HEK293 (cell line): ENCODE data around the gene STX18.
"Not testable (repeated sequence)": the region's sequence is repeated elsewhere in the genome, so short reads cannot be mapped to it uniquely, and the experiment has no call there.

ENCODE experiments used
- CTCF ChIA-PET: fragments of 350-600 bp; formaldehyde crosslinking; extraction: SDS; loops from one replicate; lab custom pipeline; 2021; ENCODE audit warnings: antibody characterized with exemption; lab: Yijun Ruan, JAX
- POLR2A ChIA-PET: fragments of 300-600 bp; formaldehyde crosslinking; extraction: SDS; loops from one replicate; lab custom pipeline; 2020; ENCODE audit warnings: antibody characterized with exemption, inconsistent platforms; lab: Yijun Ruan, JAX
- H3K27ac ChIP-seq: fragments of 200-500 bp; sonication (Bioruptor generic); 2 replicates; pipeline ENCODE4 v1.5.1; 2014; ENCODE audit warnings: low read depth, low read length, control low read depth, inconsistent platforms; ENCODE audit errors: extremely low read depth
- H3K36me3 ChIP-seq, 2 experiments: fragments of 200-500 bp in 1 of 2; sonication (Bioruptor generic) in 1 of 2; 1 replicate in 1 of 2; 2 replicates in 1 of 2; pipeline ENCODE4 v1.5.1; 2014 to 2017; ENCODE audit warnings: inconsistent platforms in 2 of 2, low read length in 2 of 2; ENCODE audit not compliant: control insufficient read depth in 2 of 2, insufficient read depth in 1 of 2
- H3K4me1 ChIP-seq: fragments of 200-500 bp; sonication (Bioruptor generic); 2 replicates; pipeline ENCODE4 v1.5.1; 2014; ENCODE audit warnings: mild to moderate bottlenecking, low read length, inconsistent platforms; ENCODE audit not compliant: control insufficient read depth, insufficient read depth
- H3K4me3 ChIP-seq: 2 replicates; pipeline ENCODE4 v1.5.1; 2011; ENCODE audit warnings: low read depth, mild to moderate bottlenecking, control low read depth, low read length, moderate library complexity
- H3K9me3 ChIP-seq: fragments of 200-500 bp; sonication (Bioruptor generic); 2 replicates; pipeline ENCODE4 v1.5.1; 2014; ENCODE audit warnings: low read depth, low read length, inconsistent platforms; ENCODE audit not compliant: control insufficient read depth, insufficient read depth
- SETDB1 ChIP-seq: IDR thresholded peaks from one replicate; pipeline ENCODE4 v1.6.1; 2017; ENCODE audit warnings: mild to moderate bottlenecking, low read length, moderate library complexity, mixed read lengths; ENCODE audit not compliant: insufficient read length
- ZBTB17 ChIP-seq: fragments of 450-650 bp; formaldehyde crosslinking; IDR thresholded peaks from 2 replicates; pipeline ENCODE4 v1.5.1; 2016; ENCODE audit warnings: missing biosample characterization, missing genetic modification characterization
- ZFHX2 ChIP-seq: fragments of 450-650 bp; formaldehyde crosslinking; conservative IDR thresholded peaks from 2 replicates; pipeline ENCODE4 v1.5.1; 2016; ENCODE audit warnings: missing biosample characterization, missing genetic modification characterization
- ZNF248 ChIP-seq: fragments of 450-650 bp; formaldehyde crosslinking; IDR thresholded peaks from 2 replicates; pipeline ENCODE4 v1.5.1; 2017; ENCODE audit warnings: missing biosample characterization, missing genetic modification characterization
- ZNF292 ChIP-seq: fragments of 450-650 bp; formaldehyde crosslinking; IDR thresholded peaks from 2 replicates; pipeline ENCODE4 v1.5.1; 2016; ENCODE audit warnings: low read depth, missing biosample characterization, missing genetic modification characterization, borderline replicate concordance
- ZNF600 ChIP-seq: fragments of 450-650 bp; formaldehyde crosslinking; IDR thresholded peaks from 2 replicates; pipeline ENCODE4 v1.5.1; 2016; ENCODE audit warnings: missing biosample characterization, missing genetic modification characterization
- ZNF624 ChIP-seq: fragments of 450-650 bp; formaldehyde crosslinking; IDR thresholded peaks from 2 replicates; pipeline ENCODE4 v1.5.1; 2017; ENCODE audit warnings: missing biosample characterization, missing genetic modification characterization
- ZNF654 ChIP-seq: fragments of 450-650 bp; formaldehyde crosslinking; IDR thresholded peaks from 2 replicates; pipeline ENCODE4 v1.5.1; 2016; ENCODE audit warnings: low read depth, missing biosample characterization, missing genetic modification characterization
- ZNF76 ChIP-seq: fragments of 450-650 bp; formaldehyde crosslinking; IDR thresholded peaks from 2 replicates; pipeline ENCODE4; 2016; ENCODE audit warnings: low read depth, missing biosample characterization, missing genetic modification characterization, borderline replicate concordance
- ZNF792 ChIP-seq: fragments of 450-650 bp; formaldehyde crosslinking; IDR thresholded peaks from 2 replicates; pipeline ENCODE4 v1.5.1; 2016; ENCODE audit warnings: missing biosample characterization, missing genetic modification characterization
- TF ChIP-seq, protein P1 (sequence below): fragments of 450-650 bp; formaldehyde crosslinking; IDR thresholded peaks from 2 replicates; pipeline ENCODE4 v1.5.1; 2016; ENCODE audit warnings: missing biosample characterization, missing genetic modification characterization
- TF ChIP-seq, protein P2 (sequence below): fragments of 450-650 bp; formaldehyde crosslinking; IDR thresholded peaks from 2 replicates; pipeline ENCODE4 v1.5.1; 2016; ENCODE audit warnings: missing biosample characterization, missing genetic modification characterization, low read depth
- TF ChIP-seq, protein P3 (sequence below): fragments of 450-650 bp; formaldehyde crosslinking; IDR thresholded peaks from 2 replicates; pipeline ENCODE4; 2016; ENCODE audit warnings: missing biosample characterization, missing genetic modification characterization
- TF ChIP-seq, protein P4 (sequence below): fragments of 450-650 bp; formaldehyde crosslinking; IDR thresholded peaks from 2 replicates; pipeline ENCODE4 v1.5.1; 2016; ENCODE audit warnings: missing biosample characterization, missing genetic modification characterization

Gene STX18

DNA sequence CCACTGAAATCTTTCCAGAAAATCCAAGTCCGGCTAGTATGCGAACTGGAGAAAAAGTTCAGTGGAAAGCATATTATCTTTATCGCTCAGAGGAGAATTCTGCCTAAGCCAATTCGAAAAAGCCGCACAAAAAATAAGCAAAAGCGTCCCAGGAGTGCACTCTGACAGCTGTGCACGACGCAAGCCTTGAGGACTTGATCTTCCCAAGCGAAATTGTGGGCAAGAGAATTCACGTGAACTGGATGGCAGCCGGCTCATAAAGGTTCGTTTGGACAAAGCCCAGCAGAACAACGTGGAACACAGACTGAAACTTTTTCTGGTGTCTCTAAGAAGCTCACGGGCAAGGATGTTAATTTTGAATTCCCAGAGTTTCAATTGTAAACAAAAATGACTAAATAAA, 34.4 kb downstream of the STX18 start (continued):
- TF ChIP-seq, protein P1, sequence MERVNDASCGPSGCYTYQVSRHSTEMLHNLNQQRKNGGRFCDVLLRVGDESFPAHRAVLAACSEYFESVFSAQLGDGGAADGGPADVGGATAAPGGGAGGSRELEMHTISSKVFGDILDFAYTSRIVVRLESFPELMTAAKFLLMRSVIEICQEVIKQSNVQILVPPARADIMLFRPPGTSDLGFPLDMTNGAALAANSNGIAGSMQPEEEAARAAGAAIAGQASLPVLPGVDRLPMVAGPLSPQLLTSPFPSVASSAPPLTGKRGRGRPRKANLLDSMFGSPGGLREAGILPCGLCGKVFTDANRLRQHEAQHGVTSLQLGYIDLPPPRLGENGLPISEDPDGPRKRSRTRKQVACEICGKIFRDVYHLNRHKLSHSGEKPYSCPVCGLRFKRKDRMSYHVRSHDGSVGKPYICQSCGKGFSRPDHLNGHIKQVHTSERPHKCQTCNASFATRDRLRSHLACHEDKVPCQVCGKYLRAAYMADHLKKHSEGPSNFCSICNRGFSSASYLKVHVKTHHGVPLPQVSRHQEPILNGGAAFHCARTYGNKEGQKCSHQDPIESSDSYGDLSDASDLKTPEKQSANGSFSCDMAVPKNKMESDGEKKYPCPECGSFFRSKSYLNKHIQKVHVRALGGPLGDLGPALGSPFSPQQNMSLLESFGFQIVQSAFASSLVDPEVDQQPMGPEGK (tag by site-specific recombination): no peak

- H3K36me3 ChIP-seq: no peaks in the 10 kb centered on the region
- H3K4me3 ChIP-seq: no peak overlapping the region
- no peaks in the 10 kb centered on the region for H3K4me1 ChIP-seq
- CTCF ChIA-PET: interaction anchor here (0.6 to 2.7 kb wide), 3 partner anchors 13 to 23 kb away, joined by 3 to 14 read pairs (median 5); no protein-coding TSS in a partner anchor
- no peak for TF ChIP-seq ZNF248 (tag by site-specific recombination)
- TF ChIP-seq ZNF654 (tag by site-specific recombination): no peak
- TF ChIP-seq, protein P2, sequence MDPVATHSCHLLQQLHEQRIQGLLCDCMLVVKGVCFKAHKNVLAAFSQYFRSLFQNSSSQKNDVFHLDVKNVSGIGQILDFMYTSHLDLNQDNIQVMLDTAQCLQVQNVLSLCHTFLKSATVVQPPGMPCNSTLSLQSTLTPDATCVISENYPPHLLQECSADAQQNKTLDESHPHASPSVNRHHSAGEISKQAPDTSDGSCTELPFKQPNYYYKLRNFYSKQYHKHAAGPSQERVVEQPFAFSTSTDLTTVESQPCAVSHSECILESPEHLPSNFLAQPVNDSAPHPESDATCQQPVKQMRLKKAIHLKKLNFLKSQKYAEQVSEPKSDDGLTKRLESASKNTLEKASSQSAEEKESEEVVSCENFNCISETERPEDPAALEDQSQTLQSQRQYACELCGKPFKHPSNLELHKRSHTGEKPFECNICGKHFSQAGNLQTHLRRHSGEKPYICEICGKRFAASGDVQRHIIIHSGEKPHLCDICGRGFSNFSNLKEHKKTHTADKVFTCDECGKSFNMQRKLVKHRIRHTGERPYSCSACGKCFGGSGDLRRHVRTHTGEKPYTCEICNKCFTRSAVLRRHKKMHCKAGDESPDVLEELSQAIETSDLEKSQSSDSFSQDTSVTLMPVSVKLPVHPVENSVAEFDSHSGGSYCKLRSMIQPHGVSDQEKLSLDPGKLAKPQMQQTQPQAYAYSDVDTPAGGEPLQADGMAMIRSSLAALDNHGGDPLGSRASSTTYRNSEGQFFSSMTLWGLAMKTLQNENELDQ (tag by site-specific recombination): no peak
- no peak for TF ChIP-seq ZNF624 (tag by site-specific recombination)
- TF ChIP-seq, protein P3, sequence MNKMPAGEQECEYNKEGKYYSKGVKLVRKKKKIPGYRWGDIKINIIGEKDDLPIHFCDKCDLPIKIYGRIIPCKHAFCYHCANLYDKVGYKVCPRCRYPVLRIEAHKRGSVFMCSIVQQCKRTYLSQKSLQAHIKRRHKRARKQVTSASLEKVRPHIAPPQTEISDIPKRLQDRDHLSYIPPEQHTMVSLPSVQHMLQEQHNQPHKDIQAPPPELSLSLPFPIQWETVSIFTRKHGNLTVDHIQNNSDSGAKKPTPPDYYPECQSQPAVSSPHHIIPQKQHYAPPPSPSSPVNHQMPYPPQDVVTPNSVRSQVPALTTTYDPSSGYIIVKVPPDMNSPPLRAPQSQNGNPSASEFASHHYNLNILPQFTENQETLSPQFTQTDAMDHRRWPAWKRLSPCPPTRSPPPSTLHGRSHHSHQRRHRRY: no peak
- TF ChIP-seq ZNF76: no peak
- no peak for TF ChIP-seq ZNF292 (tag by site-specific recombination)
- TF ChIP-seq SETDB1: no peak
- TF ChIP-seq ZFHX2: no peak
- TF ChIP-seq, protein P4, sequence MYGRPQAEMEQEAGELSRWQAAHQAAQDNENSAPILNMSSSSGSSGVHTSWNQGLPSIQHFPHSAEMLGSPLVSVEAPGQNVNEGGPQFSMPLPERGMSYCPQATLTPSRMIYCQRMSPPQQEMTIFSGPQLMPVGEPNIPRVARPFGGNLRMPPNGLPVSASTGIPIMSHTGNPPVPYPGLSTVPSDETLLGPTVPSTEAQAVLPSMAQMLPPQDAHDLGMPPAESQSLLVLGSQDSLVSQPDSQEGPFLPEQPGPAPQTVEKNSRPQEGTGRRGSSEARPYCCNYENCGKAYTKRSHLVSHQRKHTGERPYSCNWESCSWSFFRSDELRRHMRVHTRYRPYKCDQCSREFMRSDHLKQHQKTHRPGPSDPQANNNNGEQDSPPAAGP (tag by site-specific recombination): no peak
- TF ChIP-seq ZNF792 (tag by site-specific recombination): no peak
- TF ChIP-seq, all 188 proteins: peak for 0
- no peak overlapping the region for H3K27ac ChIP-seq
- POLR2A ChIA-PET: no interaction called here
- H3K9me3 ChIP-seq: no peaks in the 10 kb centered on the region
Measured at GRCh38 chr4:4506961-4507360, 34.9 kb downstream of the STX18 start.

DNA sequence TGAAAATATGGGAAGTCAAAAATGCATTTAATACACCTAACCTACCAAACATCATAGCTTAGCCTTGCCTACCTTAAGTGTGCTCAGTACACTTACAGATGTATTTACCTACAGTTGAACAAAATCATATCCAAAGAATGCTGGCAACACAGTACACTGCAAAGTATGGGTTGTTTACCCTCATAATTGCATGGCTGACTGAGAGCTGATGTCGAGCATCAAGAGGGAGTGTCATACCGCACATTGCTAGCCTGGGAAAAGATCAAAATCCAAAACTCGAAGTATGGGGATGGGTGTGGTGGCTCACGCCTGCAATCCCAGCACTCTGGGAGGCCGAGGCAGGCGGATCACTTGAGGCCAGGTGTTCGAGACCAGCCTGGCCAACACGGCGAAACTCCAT, 36.6 kb downstream of the STX18 start:
- CTCF ChIA-PET: interaction anchor here (2.0 kb wide), 1 partner anchor 14 kb away, joined by 8 read pairs; no protein-coding TSS in a partner anchor
- H3K36me3 ChIP-seq, H3K27ac ChIP-seq, H3K4me3 ChIP-seq, POLR2A ChIA-PET, H3K4me1 ChIP-seq, H3K9me3 ChIP-seq: not testable (repeated sequence)
- TF ChIP-seq ZBTB17 (tag by site-specific recombination) (peak; percentile 39; the same call in 1 of the 2 replicates), ZNF600 (tag by site-specific recombination) (0 out of 2 replicates have a peak, but pooled peaks have one; percentile 21)
